Fibroblast of lung (primary cell): ENCODE results near the gene SLITRK3. TPM values are rescaled to one million over a fixed set of nuclear protein-coding genes. Genes with fewer than 3 reads are reported as not detected.

Experiments
- DNase-seq, 2 donors: peaks; one replicate each; pipeline versions ENCODE4 v3.0.0 to v3.0.0-alpha.2; 2010; ENCODE audit warnings: low read depth in 2 of 2
- H2AFZ ChIP-seq: 2 replicates; pipeline ENCODE4 v1.5.1; 2012; ENCODE audit warnings: low read length, control low read depth, inconsistent platforms
- H3K27ac ChIP-seq: 2 replicates; pipeline ENCODE4 v1.5.1; 2011; ENCODE audit warnings: low read length, control low read depth; ENCODE audit not compliant: insufficient read depth
- H3K27me3 ChIP-seq: 2 replicates; pipeline ENCODE4 v1.5.1; 2011; ENCODE audit warnings: mild to moderate bottlenecking, low read length; ENCODE audit not compliant: control insufficient read depth, insufficient read depth
- H3K36me3 ChIP-seq: 2 replicates; pipeline ENCODE4 v1.5.1; 2011; ENCODE audit warnings: low read length; ENCODE audit not compliant: control insufficient read depth, insufficient read depth
- H3K4me1 ChIP-seq: 2 replicates; pipeline ENCODE4 v1.5.1; 2011; ENCODE audit warnings: low read length; ENCODE audit not compliant: control insufficient read depth, insufficient read depth; ENCODE audit errors: extremely low read depth
- H3K4me2 ChIP-seq: 2 replicates; pipeline ENCODE4 v1.5.1; 2011; ENCODE audit warnings: low read length, control low read depth; ENCODE audit not compliant: insufficient read depth; ENCODE audit errors: extremely low read depth
- H3K4me3 ChIP-seq, 4 experiments: fragments of 200-600 bp in 1 of 4; sonication (generic) in 1 of 4; replicated peaks in 1 of 4; 2 replicates each; pipeline ENCODE4 v1.5.1; 2011 to 2016; ENCODE audit warnings: low read length in 4 of 4, low read depth in 3 of 4, mild to moderate bottlenecking in 3 of 4, control low read depth in 2 of 4, inconsistent platforms in 1 of 4, mixed read lengths in 1 of 4; ENCODE audit not compliant: insufficient read depth in 1 of 4; ENCODE audit errors: control extremely low read depth in 1 of 4
- H3K79me2 ChIP-seq: 2 replicates; pipeline ENCODE4 v1.5.1; 2012; ENCODE audit warnings: mild to moderate bottlenecking, low read length, inconsistent platforms; ENCODE audit not compliant: control insufficient read depth, insufficient read depth
- H3K9ac ChIP-seq: 2 replicates; pipeline ENCODE4 v1.5.1; 2011; ENCODE audit warnings: mild to moderate bottlenecking, low read length, control low read depth; ENCODE audit not compliant: insufficient read depth
- H3K9me3 ChIP-seq: 2 replicates; pipeline ENCODE4 v1.5.1; 2012; ENCODE audit warnings: low read depth, low read length; ENCODE audit not compliant: control insufficient read depth, insufficient read depth
- H4K20me1 ChIP-seq: 2 replicates; pipeline ENCODE4 v1.5.1; 2011; ENCODE audit warnings: low read length; ENCODE audit not compliant: control insufficient read depth, insufficient read depth; ENCODE audit errors: extremely low read depth
- CTCF ChIP-seq, 2 donors: IDR thresholded peaks in 1 of 2; conservative IDR thresholded peaks in 1 of 2; 1 replicate in 1 of 2; 2 replicates in 1 of 2; pipeline ENCODE4 v1.5.1; 2011 to 2012; ENCODE audit warnings: low read length in 2 of 2, control low read depth in 1 of 2, inconsistent platforms in 1 of 2, low read depth in 1 of 2, mild to moderate bottlenecking in 1 of 2
- EZH2 ChIP-seq: IDR thresholded peaks from 2 replicates; pipeline ENCODE4 v1.5.1; 2012; ENCODE audit warnings: low read length, control low read depth, mild to moderate bottlenecking; ENCODE audit errors: missing control alignments
- polyA minus RNA-seq: library from RNA; depleted of rRNA, polyadenylated mRNA; stranded (reverse); fragments of >200 nt; gene quantifications from 2 replicates; pipeline ENCODE4 v1.2.3, GENCODE V29; 2011; ENCODE audit warnings: low replicate concordance
- polyA plus RNA-seq, 2 donors: library from polyadenylated mRNA; depleted of rRNA in 1 of 2; stranded (reverse) in 1 of 2; unstranded in 1 of 2; fragments of >200 nt; gene quantifications; 2 replicates each; pipeline ENCODE4 v1.2.1, GENCODE V29; 2011 to 2012; ENCODE audit warnings: missing spikeins in 1 of 2
- total RNA-seq: library from RNA; depleted of rRNA; stranded (reverse); fragments of >200 nt; gene quantifications from 2 replicates; pipeline ENCODE4 v1.2.1, GENCODE V29; 2014

SLITRK3 gene
- total RNA-seq = under 0.01 TPM in 1 of 2 replicates, not detected in the other
- polyA plus RNA-seq = not detected in 2 replicates
- polyA plus RNA-seq (2012) = not detected in 2 replicates
- polyA minus RNA-seq = not detected in 2 replicates

- Histone ChIP-seq H3K9ac (no peak within 1 kb of the TSS), H3K36me3 (no peaks in the 10 kb centered on the region), H3K79me2 (no peaks in the 10 kb centered on the region), H2AFZ (peak within 1 kb of the TSS; percentile 59), H3K27me3 (peaks cover 30% of the 10 kb centered on the region), H3K4me3 (peak within 1 kb of the TSS; percentile 37 to 59 (median 42)), H4K20me1 (no peaks in the 10 kb centered on the region), H3K4me2 (peak within 1 kb of the TSS; percentile 82), H3K9me3 (no peaks in the 10 kb centered on the region), H3K27ac (no peak within 1 kb of the TSS), H3K4me1 (no peaks in the 10 kb centered on the region)
- DNase-seq = peak in 1 of 2 donors; percentile 9
- TF ChIP-seq CTCF (conservative IDR thresholded peaks at IDR 0.05 in 1 of 2, IDR thresholded peaks at IDR 0.05 in 1 of 2; ENCODE audit: low read depth in 1 of 2, low read length in 2 of 2) (no peak), EZH2 (no peak)
These were observed at the start of gene SLITRK3 for GRCh38 chr3:165195640-165196576. TSS of gene SLITRK3 (minus strand) at chr3:165196384. CDS start at chr3:165190830, 5,554 bp downstream.

DNA sequence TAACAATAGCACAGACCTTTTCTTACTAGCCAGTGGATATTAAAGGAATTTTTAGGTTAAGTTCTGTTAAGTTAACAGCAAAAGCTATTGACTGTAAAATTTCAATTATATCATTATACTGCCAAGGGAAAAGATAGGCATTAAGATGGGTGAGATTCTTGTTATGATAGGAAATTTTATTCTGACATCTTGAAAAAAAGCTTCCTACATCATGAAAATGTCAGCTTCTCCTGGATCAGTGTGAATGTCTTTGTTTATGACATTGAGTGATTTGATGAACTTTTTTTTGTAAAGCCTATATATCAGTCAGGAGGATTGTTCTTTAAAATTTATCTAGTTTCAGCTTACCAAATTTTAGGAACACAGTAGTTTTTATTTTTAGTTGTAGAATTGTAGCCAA, 47.4 kb upstream of the SLITRK3 start:
- H3K9ac ChIP-seq = no peak overlapping the region
- no peak overlapping the region for H2AFZ ChIP-seq
- H3K4me2 ChIP-seq = no peak overlapping the region
- no peaks in the 10 kb centered on the region for H3K79me2 ChIP-seq
- H3K9me3 ChIP-seq = no peaks in the 10 kb centered on the region
- no peak overlapping the region for H3K27ac ChIP-seq
- no peaks in the 10 kb centered on the region for H3K4me1 ChIP-seq
- H4K20me1 ChIP-seq = no peaks in the 10 kb centered on the region
- TF ChIP-seq EZH2 = no peak
- no peaks in the 10 kb centered on the region for H3K36me3 ChIP-seq
- no peak overlapping the region for H3K4me3 ChIP-seq
- H3K27me3 ChIP-seq = no peaks in the 10 kb centered on the region
- no peak for DNase-seq

GRCh38 chr3:165233501-165234195, 37.5 kb upstream of the SLITRK3 start:
- no peak for TF ChIP-seq EZH2
- no peak for TF ChIP-seq CTCF (conservative IDR thresholded peaks at IDR 0.05 in 1 of 2, IDR thresholded peaks at IDR 0.05 in 1 of 2; ENCODE audit: low read depth in 1 of 2, low read length in 2 of 2)
- Histone ChIP-seq H3K9me3 (no peaks in the 10 kb centered on the region), H2AFZ (no peak overlapping the region), H3K4me1 (no peaks in the 10 kb centered on the region), H3K4me3 (no peak overlapping the region), H3K27me3 (no peaks in the 10 kb centered on the region), H3K9ac (no peak overlapping the region), H3K79me2 (no peaks in the 10 kb centered on the region), H3K27ac (no peak overlapping the region), H3K4me2 (no peak overlapping the region), H3K36me3 (no peaks in the 10 kb centered on the region), H4K20me1 (no peaks in the 10 kb centered on the region)
- peak in 1 of 2 donors; percentile 6 for DNase-seq
